GM19372 (cell line): ENCODE measurements around the gene RSAD2.
"Not testable (repeated sequence)": the region's sequence is repeated elsewhere in the genome, so short reads cannot be mapped to it uniquely, and the experiment has no call there.

Source experiments
- ATAC-seq: cut with Tn5 transposase; IDR thresholded peaks from one replicate; pipeline ENCODE4 v1.9.1; 2021; ENCODE audit warnings: mild to moderate bottlenecking, low read depth, moderate library complexity; ENCODE audit not compliant: unreplicated experiment

RSAD2 gene

GRCh38 chr2:6877402-6878304 is at the start of gene RSAD2:
RSAD2 (plus strand) TSS chr2:6877777; CDS start chr2:6877801, 24 bp downstream.
- no peak for ATAC-seq

- no peak for ATAC-seq
These were observed 49.3 kb upstream of the RSAD2 start for GRCh38 chr2:6828299-6828584.

- ATAC-seq: no peak
These were observed 46.3 kb upstream of the RSAD2 start for GRCh38 chr2:6831229-6831628.

- no peak for ATAC-seq
These were observed 44.8 kb upstream of the RSAD2 start for GRCh38 chr2:6832596-6833299.

- ATAC-seq: no peak
These were observed 44.3 kb upstream of the RSAD2 start for GRCh38 chr2:6833300-6833604.

GRCh38 chr2:6834163-6834562 is 43.4 kb upstream of the RSAD2 start:
- no peak for ATAC-seq

GRCh38 chr2:6835467-6835866 is 42.1 kb upstream of the RSAD2 start:
- ATAC-seq: no peak

- ATAC-seq: no peak
These were observed 38.8 kb upstream of the RSAD2 start for GRCh38 chr2:6838673-6839319.

- no peak for ATAC-seq
These were observed 35.9 kb upstream of the RSAD2 start for GRCh38 chr2:6841537-6842287.

- ATAC-seq: no peak
These were observed 32.3 kb upstream of the RSAD2 start for GRCh38 chr2:6845312-6845711.

GRCh38 chr2:6845903-6846302 is 31.7 kb upstream of the RSAD2 start:
- no peak for ATAC-seq

- ATAC-seq: no peak
These were observed 31.0 kb upstream of the RSAD2 start for GRCh38 chr2:6846540-6846939.

GRCh38 chr2:6846967-6847681 is 30.5 kb upstream of the RSAD2 start:
- no peak for ATAC-seq

GRCh38 chr2:6852195-6852594 is 25.4 kb upstream of the RSAD2 start:
- no peak for ATAC-seq

GRCh38 chr2:6854416-6854815 is 23.2 kb upstream of the RSAD2 start:
- no peak for ATAC-seq

GRCh38 chr2:6855860-6856547 is 21.6 kb upstream of the RSAD2 start:
- no peak for ATAC-seq

GRCh38 chr2:6856548-6856920 is 21.0 kb upstream of the RSAD2 start:
- ATAC-seq: no peak

- ATAC-seq: not testable (repeated sequence)
These were observed 19.0 kb upstream of the RSAD2 start for GRCh38 chr2:6858466-6859027.

- ATAC-seq: no peak
These were observed 17.3 kb upstream of the RSAD2 start for GRCh38 chr2:6860296-6860695.
